DMS153 treated with DMSO at 0.1 percent for 48 hours (cell line): ENCODE results near the gene KRT28.
"Not testable (repeated sequence)": the region's sequence is repeated elsewhere in the genome, so short reads cannot be mapped to it uniquely, and the experiment has no call there.

Experiments
- DNase-seq: peaks from one replicate; lab custom pipeline; 2025; ENCODE audit not compliant: unreplicated experiment; lab: John Stamatoyannopoulos, UW

Gene KRT28

DNA sequence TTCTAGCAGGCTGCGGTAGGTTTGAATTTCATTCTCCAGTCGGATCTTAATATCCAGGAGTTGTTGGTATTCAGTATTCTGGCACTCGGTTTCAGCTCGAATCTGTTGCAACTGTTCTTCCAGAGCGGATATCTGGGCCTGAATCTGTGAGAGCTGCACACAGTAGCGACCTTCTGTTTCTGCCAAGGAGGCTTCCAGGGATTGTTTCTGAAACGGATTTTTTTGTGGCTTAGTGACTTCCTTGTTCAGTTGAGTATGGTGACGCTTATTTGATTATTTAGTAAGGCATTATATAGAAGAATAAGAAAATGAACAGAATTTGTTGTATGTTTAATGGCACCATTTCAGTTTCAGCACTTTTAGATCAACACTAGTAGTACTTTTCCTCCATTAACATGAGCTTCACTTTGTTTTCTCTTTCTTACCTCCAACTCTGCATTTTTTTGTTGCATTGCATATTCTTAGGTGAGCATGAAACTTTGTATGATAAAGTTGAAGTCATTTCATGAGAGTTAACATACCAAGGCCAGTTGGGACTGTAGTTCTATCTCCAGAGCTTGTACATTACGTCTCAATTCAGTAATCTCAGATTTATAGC is 19.9 kb upstream of the KRT28 start:
- no peak for DNase-seq

DNA sequence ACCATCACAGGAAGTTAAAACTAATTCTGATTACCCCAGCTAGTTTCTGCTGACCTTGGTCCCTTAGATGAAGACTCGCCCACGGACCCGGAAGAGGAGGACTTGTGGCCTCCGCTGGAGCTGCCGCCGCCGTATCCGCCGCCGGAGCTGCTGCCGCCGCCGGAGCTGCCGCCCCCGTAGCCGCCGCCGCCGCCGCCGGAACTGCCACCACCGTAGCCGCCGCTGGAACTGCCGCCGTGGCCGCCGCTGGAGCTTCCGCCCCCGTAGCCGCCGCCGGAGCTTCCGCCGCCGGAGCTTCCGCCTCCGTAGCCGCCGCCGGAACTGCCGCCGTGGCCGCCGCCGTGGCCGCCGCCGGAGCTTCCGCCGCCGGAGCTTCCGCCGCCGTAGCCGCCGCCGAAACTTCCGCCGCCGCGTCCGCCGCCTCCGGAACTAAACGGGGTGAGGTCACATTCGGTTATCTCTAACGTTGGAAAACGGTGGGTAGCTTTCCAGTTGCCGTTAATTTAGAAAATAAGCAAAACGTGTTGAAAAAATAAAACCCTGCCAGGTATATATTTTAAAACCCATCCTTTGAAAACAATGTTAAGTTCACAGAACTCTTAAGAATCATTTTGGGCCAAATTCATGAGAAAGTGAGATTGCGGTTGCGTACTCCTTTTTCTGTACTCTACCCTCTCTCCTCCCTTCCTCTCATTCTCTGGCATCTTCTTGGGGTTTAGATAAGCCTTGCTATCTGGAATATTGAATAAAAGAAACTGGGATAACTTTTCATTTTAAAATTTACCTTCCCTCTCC is 19.2 kb upstream of the KRT28 start:
- peak; percentile 61 for DNase-seq

DNA sequence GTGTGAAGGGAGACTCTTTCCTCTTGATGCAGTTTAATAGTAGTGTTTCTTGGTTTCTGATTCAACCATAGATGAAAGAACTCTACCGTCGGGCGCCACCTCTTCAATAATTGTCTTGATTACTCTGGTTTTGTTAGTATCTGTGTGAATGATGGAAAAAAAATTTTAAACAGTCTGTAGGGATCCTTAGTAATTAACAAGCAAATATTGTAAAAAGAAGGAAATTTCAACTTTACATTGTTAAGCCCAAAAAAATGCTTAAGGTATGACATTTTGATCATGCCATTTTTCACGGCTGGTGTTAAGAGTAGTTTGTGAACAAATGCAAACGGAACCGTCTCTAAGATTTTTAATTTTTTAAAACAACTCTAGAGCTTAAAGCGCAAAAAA is 18.6 kb upstream of the KRT28 start:
- no peak for DNase-seq

DNA sequence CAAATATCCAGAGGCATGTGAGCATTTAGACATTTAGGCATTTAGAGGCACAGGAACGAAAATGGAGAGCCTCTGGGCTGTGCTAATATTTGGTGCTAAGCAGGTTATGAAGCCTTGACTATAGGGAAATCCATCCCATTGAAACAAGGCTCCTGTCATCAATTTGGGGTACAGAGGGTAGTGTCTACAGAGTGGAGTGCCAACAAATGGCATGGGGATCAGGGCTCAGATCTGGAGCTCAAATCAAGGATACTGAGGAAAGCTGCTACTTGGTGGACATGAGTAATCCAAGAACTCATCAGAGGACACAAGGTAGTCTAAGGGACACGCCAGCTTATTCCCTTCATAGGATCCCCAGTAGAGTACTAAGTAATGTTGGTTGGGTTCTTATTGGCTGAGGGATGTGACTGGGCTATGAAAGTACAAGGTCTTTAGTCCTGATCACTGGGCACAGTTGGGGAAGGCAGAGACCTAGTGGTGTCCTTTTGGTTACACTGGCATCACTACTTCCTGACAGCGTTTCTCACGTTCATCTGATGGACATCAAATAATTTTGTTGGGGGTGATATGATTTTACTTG is 17.4 kb upstream of the KRT28 start:
- no peak for DNase-seq

GRCh38 chr17:40816569-40816968 is 16.8 kb upstream of the KRT28 start:
- no peak for DNase-seq

DNA sequence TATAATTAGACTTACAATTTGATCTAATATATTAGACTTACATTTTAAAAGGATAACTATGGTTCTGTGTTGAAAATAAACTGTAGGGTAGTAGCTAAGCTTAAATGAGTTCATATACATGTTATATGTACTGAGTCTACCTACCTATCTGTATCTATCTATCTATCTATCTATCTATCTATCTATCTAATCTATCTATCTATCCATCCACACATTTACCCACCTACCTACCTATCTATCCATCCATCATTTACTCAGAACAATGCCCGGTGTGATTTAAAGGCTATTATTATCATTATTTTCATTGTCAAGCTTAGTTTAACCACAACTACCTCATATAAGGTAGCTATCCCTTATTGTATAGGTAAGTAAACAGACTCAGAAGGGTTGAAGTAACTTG is 15.6 kb upstream of the KRT28 start:
- DNase-seq: no peak

DNA sequence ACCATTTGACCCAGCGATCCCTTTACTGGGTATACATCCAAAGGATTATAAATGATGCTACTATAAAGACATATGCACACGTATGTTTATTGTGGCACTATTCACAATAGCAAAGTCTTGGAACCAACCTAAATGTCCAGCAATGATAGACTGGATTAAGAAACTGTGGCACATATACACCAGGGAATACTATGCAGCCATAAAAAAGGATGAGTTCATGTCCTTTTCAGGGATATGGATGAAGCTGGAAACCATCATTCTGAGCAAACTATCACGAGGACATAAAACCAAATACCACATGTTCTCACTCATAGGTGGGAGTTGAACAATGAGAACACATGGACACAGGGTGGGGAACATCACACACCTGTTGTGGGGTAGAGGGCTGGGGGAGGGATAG is 14.9 kb upstream of the KRT28 start:
- not testable (repeated sequence) for DNase-seq

- DNase-seq: no peak
These were observed 14.0 kb upstream of the KRT28 start for GRCh38 chr17:40813804-40814203.

- no peak for DNase-seq
These were observed 12.9 kb upstream of the KRT28 start for GRCh38 chr17:40812639-40813038.

- DNase-seq: no peak
These were observed 10.7 kb upstream of the KRT28 start for GRCh38 chr17:40810494-40810893.

GRCh38 chr17:40809721-40810421 is 10.1 kb upstream of the KRT28 start:
- DNase-seq: no peak

- no peak for DNase-seq
These were observed 6.4 kb upstream of the KRT28 start for GRCh38 chr17:40806131-40806530.

DNA sequence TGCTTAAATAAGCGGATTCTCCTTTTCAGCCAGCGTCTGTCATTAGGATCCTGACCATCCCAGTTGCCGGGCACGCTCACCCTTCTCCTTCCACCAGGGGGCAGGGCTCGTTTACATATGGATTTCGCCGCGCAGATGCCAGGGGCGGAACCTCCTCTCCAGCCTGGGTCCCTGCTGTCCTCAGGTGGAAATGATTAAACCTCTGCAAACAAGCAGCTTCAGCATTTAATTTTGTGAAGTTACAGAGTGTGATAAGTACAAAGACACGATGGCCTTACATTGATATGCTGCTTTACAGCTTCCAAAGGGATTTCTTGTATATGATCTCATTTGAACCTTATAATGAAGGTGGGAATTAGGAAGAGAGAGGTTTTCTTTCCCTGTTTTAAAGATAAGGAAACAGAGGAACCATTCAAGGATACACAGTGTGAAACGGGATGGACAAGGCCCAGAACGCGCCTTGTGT is 3.9 kb upstream of the KRT28 start:
- peak; percentile 81 for DNase-seq

DNA sequence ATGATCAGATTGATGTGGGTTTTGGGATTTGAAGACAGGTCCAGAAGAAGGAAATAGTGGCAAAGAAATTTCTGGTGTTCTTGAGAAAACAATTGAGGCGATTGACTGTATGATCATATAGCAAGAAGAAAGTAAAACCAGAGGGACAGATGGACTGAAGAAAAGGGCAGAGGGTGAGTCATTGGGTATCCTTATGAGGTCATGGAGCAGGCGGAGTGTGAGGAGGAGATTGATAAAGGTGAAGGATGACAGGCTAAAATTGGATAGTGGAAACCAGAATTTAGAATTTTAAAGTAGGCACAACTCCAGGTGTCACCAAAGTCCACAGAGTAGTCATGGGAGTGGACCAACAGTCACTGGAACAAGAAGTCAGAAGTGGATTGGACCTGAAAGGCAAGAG is 1.4 kb upstream of the KRT28 start:
- no peak for DNase-seq

DNA sequence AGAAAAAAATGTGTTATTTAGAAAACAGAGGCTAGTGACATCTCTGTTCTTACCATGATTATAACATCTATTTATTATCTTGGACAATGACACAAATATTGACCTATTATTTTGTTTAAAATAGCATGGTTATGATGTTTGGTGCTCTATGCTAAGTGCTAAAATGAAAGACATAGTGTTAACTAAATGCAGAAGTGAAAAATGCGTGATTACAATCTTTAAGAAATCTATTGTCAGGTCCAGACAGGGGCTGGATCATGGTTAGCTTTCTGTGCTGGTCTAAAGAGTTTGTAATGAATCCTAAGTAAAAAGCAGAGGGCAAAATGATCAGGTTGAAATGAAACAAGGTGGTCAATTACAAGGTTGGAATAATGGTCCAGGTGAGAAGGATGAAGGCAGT is 622 bp upstream of the KRT28 start:
- DNase-seq: no peak

DNA sequence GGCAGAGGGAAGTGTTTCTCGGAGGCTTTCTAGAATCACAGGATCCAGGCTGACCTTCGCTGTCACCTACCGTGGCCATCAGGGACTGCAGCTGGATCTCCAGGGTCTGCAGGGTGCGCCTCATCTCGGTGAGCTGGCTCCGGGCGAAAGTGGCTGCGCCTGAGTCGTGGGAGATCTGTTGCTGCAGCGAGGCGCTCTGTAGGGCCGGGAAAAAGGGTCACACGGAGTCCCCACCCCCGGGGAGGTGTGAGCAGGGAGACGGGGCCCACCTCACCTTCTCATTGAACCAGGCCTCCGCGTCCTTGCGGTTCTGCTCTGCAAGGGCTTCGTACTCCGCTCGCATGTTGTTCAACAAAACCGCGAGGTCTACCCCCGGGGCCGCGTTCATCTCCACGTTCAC is 2.9 kb downstream of the KRT28 start:
- DNase-seq: no peak

- no peak for DNase-seq
These were observed 4.6 kb downstream of the KRT28 start for GRCh38 chr17:40795019-40795667.

DNA sequence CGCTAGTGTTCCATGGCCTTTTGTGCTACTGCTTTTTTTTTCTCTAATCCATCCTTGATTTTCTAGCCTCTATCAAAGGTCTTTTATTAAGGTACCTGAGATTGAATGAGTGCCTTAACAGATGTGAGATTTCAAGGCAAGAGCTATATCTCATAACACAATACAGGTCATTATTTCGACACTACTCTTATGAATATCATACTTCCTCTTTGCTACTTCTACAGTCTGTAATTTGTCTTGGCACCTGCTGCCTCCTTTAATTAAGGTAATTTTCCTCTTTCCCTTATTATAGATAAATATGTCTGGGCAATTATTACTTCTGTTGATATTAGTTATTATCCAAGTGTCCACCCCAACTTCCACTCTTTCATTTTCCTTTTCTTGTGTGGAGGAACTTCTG is 5.3 kb downstream of the KRT28 start:
- DNase-seq: no peak

DNA sequence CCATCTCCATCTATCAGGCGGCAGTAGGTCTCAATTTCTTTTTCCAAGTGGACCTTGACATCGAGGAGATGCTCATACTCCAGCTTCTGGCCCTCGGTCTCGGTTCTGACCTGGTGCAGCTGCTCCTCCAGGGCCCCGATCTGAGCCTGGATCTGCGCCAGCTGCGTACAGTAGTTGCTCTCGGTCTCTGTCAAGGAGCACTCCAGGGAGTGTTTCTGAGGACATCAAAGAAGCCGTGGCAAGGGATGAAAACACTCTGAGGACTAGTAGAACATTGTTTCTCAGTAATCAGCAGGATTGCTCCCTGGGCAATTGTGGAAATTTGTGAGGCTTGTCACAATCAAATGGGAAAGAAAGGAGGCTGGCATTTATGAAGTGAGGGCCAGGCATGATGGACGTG is 5.9 kb downstream of the KRT28 start:
- DNase-seq: no peak

DNA sequence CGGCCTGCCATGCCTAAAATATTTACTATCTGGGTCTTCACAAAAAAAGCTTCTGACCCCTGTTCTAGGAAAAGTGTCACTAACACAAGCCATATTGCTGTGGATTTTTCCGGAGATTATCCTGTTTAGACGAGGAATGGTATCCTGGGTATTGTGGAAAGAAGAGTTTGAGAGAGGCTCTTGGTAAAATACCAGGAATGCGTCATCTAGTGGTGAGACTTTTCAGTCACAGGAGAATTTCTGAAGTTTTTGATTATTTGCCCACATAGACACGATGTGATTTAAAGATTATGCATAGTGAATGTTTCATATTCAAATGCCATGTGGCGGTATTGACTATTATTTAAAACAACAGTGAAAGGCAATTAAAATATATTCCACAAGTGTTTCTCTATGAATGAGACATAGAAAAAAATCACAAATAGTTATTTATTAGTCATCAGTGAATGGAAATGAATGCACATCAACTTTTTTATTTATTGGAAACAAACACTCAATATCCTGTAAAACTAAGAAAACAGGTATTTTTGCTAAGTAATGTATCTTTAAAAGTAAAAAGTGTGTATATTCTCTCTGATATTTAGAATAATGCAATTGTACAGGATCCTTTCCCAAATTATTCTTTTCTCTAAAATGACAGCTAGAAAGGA is 7.8 kb downstream of the KRT28 start:
- DNase-seq: no peak

DNA sequence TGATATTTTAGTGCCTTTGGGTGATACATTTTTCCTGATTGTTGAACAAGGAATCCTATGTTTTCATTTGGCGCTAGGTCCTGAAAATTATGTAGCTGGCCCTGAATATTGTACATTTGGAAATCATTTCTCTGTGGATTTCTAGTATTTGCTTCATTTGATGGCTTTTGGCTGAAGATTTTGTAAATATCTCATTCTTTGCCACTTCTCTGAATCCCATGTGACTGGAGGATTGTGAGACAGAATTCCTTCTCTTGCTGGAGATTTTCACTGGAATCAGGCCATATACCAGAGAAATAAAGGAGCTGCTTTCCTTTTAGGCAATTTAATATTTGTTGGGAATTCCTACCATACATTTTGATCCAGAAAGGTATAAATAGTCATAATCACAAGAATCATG is 8.6 kb downstream of the KRT28 start:
- no peak for DNase-seq
